Muscle layer of colon (tissue), 2 donors: Measurements from ENCODE around the gene IL16.

Source experiments
- H3K27ac ChIP-seq: one replicate; pipeline ENCODE4 v1.7.0; 2013; ENCODE audit warnings: low read depth, mild to moderate bottlenecking, low read length, moderate library complexity
- H3K27me3 ChIP-seq, 2 donors: one replicate each; pipeline ENCODE4 v1.7.0; 2013; ENCODE audit warnings: low read length in 2 of 2, mild to moderate bottlenecking in 2 of 2; ENCODE audit not compliant: insufficient read depth in 2 of 2, control insufficient read depth in 1 of 2
- H3K36me3 ChIP-seq: one replicate; pipeline ENCODE4 v1.7.0; 2013; ENCODE audit warnings: mild to moderate bottlenecking, low read length; ENCODE audit not compliant: insufficient read depth
- H3K4me1 ChIP-seq: one replicate; pipeline ENCODE4 v1.7.0; 2013; ENCODE audit warnings: mild to moderate bottlenecking, low read length; ENCODE audit not compliant: insufficient read depth
- H3K4me3 ChIP-seq, 2 donors: one replicate each; pipeline ENCODE4 v1.7.0; 2013; ENCODE audit warnings: low read length in 2 of 2, low read depth in 1 of 2, mild to moderate bottlenecking in 1 of 2, moderate library complexity in 1 of 2
- H3K9ac ChIP-seq: one replicate; pipeline ENCODE4 v1.7.0; 2013; ENCODE audit warnings: low read length
- H3K9me3 ChIP-seq: one replicate; pipeline ENCODE4 v1.7.0; 2013; ENCODE audit warnings: mild to moderate bottlenecking, low read length
- donor health status: abdominal sarcoma.
- donor health status: Adenocarcinoma of cecum.

IL16 gene

DNA sequence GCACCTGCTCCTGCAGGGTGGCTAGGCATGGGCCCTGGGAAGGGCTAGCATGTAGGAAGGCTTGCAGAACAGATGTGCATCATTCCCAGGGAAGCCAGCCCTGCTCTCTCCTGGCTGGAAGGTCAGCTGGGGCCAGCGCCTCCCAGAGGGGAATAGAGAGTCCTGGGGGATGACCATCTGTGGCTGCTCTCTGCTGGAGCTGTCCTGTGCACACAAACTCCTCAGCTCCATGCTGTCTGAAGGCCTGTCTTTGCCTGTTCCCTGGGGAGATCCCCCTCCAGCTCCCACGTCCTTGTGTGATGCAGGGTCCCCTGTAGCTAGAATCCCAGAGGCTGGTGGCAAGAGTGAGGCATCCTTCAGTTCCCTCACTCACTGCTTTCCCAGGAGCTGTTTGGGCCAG is 19.3 kb downstream of the IL16 start:
- Histone ChIP-seq H3K4me1 (no peaks in the 10 kb centered on the region), H3K9ac (no peak overlapping the region), H3K27me3 (no peaks in the 10 kb centered on the region), H3K9me3 (peaks cover 8% of the 10 kb centered on the region), H3K36me3 (no peaks in the 10 kb centered on the region), H3K27ac (no peak overlapping the region), H3K4me3 (no peak overlapping the region)

DNA sequence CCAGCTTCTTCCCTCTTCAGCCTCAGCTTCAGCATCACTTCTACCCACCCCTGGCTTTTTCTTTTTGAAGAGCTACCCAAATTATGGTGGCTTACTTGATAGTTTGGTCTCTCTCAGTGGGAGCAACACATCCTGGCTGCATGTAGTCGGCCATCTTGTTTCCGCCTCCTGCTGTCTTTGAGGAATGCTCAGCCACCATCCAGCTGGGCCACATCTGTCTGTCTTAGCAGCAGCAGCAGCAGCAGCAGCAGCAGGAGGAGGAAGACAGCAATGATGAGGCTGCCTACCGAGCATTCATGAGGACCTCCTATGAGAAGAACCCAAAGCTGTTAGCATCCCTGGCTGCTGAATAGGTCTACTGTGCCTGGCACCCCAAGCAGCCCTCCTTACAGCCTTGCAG is 19.7 kb downstream of the IL16 start:
- Histone ChIP-seq H3K4me1 (no peaks in the 10 kb centered on the region), H3K27ac (no peak overlapping the region), H3K27me3 (no peaks in the 10 kb centered on the region)

DNA sequence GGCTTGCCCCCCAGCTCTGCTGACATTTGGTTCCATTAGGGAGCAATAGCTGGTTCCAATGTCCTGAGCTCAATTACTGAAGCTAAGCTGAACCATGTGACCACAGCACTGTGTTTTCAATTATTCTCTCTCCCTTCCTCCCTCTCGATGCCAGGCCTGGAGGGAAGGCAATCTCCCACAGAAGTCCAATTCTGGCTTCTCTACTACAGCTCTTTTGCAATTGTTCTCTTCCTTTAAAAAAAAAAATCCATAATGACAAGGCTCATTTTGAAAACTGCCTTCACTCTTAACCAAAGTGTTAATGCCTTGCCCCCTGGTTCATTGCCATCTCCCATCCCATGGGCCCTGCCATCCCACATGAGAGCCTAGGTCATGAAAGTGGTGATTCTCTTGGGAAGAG is 24.8 kb downstream of the IL16 start:
- Histone ChIP-seq H3K4me1 (no peaks in the 10 kb centered on the region), H3K4me3 (no peak overlapping the region), H3K27ac (no peak overlapping the region), H3K27me3 (no peaks in the 10 kb centered on the region), H3K9ac (no peak overlapping the region), H3K9me3 (no peaks in the 10 kb centered on the region), H3K36me3 (no peaks in the 10 kb centered on the region)

More for the DNA sequence above, 19.7 kb downstream of the IL16 start:
- Histone ChIP-seq H3K4me3 (no peak overlapping the region), H3K9ac (no peak overlapping the region), H3K36me3 (no peaks in the 10 kb centered on the region), H3K9me3 (peaks cover 8% of the 10 kb centered on the region)

DNA sequence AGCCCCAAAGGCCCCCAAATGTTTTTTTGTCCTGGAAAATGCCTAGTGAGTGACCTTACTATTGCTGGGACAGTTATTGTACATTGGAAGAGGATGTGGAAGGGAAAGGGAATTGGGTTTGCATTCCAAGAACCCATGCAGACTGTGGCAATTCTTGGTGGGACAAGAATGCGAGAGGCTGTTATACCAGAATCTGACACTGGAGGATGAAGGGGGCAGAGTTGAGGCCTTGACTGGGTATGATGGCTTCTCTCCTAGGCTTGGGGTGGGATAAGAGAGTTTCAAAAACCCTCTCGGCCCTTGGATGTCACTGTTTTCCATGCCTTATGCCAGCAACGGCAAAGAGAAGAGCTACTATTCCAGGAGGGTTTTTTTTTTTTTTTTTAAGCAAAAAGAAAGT is 25.3 kb downstream of the IL16 start:
- Histone ChIP-seq H3K9ac (no peak overlapping the region), H3K27ac (no peak overlapping the region), H3K4me3 (no peak overlapping the region), H3K4me1 (no peaks in the 10 kb centered on the region), H3K9me3 (no peaks in the 10 kb centered on the region), H3K36me3 (no peaks in the 10 kb centered on the region), H3K27me3 (no peaks in the 10 kb centered on the region)

DNA sequence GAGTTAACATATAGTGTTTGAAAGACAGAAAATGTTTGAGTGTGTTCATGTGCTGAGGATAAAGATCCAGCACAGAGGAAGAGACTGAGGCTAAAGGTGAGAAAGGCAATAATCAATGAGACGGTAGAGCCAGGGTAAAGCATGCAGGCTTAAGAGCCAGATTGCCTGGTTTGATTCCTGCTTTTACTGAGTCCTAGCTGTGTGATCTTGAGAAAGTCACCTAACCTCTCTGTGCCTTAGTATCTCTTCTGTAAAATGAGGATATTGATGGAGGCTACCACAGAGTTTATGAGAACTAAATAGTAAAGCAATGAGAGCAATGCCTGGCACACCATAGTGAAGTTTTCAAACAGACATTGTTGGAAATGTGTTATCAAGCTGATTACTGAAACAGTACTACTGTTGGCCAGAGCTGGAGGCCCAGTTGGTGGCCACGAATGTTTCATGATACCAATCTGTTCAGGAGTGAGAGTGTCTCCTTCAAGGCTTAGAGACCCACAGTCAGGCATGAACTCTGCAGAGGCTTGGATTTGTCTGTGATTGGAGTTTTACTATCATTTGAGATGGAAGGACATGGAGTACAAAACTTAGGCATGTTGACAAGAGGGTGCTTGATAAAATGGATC is 26.8 kb downstream of the IL16 start:
- H3K4me1 ChIP-seq = no peaks in the 10 kb centered on the region
- H3K4me3 ChIP-seq = no peak overlapping the region
- no peaks in the 10 kb centered on the region for H3K36me3 ChIP-seq
- H3K27ac ChIP-seq = no peak overlapping the region
- H3K9me3 ChIP-seq = no peaks in the 10 kb centered on the region
- no peak overlapping the region for H3K9ac ChIP-seq
- H3K27me3 ChIP-seq = no peaks in the 10 kb centered on the region

DNA sequence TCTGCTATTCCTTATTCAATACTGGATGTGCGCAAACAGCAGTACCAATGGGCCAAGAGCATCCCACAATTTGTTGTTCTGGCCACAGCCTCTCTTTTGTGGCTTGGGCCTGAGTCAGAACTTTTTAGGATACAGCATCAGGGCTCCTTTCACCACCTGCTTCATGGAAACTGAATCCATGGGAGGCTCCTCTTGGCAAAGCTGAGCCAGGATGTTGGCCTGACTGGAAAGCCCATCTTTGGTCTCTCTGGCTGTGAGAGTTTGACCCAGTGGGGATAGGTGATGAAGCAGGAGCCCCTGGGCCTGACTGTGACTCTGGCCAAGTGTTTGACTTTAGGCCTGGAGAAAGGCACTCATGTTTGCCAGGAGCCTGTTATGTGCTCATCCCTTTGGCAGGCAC is 27.6 kb downstream of the IL16 start:
- H3K4me1 ChIP-seq = no peaks in the 10 kb centered on the region
- H3K27me3 ChIP-seq = no peaks in the 10 kb centered on the region
- H3K27ac ChIP-seq = no peak overlapping the region

DNA sequence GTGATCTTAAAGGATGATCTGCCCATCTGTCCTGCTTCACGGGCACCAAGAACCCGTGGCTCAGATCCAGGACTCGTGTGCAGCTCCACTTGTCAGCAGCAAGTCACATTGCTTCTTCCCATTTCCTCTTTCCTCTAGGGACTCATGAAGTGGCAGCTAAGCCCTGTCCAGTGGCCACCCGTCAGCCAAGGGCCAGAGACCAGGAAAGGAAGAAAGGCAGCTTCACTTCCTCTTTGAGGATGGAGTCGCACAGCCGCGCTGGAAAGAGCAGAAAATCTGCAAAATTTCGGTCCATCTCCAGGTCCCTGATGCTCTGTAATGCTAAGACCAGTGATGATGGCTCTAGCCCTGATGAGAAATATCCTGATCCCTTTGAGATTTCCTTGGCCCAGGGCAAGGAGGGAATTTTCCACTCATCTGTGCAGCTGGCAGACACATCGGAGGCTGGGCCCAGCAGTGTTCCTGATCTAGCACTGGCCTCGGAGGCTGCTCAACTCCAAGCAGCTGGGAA is 28.5 kb downstream of the IL16 start:
- Histone ChIP-seq H3K36me3 (no peaks in the 10 kb centered on the region), H3K9ac (no peak overlapping the region), H3K27me3 (no peaks in the 10 kb centered on the region), H3K27ac (peak overlapping the region; percentile 44), H3K4me1 (peaks cover 4% of the 10 kb centered on the region), H3K4me3 (no peak overlapping the region), H3K9me3 (no peaks in the 10 kb centered on the region)

More for the DNA sequence above, 27.6 kb downstream of the IL16 start:
- no peak overlapping the region for H3K9ac ChIP-seq
- no peak overlapping the region for H3K4me3 ChIP-seq
- H3K9me3 ChIP-seq = no peaks in the 10 kb centered on the region
- H3K36me3 ChIP-seq = no peaks in the 10 kb centered on the region

DNA sequence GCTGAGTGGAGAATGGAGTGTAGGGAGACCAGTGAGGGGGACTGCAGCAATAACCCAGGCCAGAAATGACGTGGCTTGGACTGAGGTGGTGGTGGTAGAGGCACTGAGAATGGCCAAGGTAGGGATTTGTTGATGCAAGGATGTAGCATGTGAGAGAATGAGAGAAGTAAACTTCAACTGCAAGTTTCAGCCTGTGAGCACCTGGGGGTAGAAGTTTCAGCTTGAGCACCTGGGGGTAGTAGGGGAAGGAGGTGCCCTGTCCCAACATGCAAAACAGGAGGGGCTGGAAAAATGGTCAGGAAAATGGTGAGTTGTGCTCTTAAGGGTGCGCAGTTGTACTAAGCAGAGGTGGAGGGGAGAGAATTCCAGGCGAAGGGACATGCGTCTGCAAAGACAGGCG is 31.0 kb downstream of the IL16 start:
- Histone ChIP-seq H3K27ac (no peak overlapping the region), H3K9me3 (no peaks in the 10 kb centered on the region), H3K4me3 (no peak overlapping the region)

DNA sequence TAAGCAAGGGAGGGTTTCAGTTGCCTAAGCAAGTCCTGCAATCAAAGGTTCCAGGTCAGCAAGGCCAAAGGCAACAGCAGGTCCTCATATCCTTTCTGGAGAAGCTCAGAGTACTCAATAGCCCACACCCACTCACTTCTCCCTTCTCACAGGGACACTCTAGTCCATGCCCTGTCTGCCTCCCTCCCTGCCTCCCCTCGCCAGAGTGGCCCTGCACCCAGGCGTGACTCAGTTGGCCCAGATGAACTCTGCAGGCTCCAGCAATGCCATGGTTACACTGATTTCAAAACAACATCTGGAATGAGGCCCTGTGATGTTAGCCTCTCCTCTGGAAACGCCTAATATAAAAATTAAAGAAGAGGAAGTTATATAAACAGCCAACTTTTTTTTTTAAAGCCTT is 32.9 kb downstream of the IL16 start:
- Histone ChIP-seq H3K4me3 (no peak overlapping the region), H3K36me3 (no peaks in the 10 kb centered on the region), H3K27ac (peak overlapping the region; percentile 20), H3K4me1 (peaks cover 8% of the 10 kb centered on the region), H3K9me3 (no peaks in the 10 kb centered on the region), H3K9ac (no peak overlapping the region), H3K27me3 (no peaks in the 10 kb centered on the region)

More for the DNA sequence above, 31.0 kb downstream of the IL16 start:
- H3K27me3 ChIP-seq = no peaks in the 10 kb centered on the region
- no peaks in the 10 kb centered on the region for H3K36me3 ChIP-seq
- H3K9ac ChIP-seq = no peak overlapping the region
- peaks cover 8% of the 10 kb centered on the region for H3K4me1 ChIP-seq

DNA sequence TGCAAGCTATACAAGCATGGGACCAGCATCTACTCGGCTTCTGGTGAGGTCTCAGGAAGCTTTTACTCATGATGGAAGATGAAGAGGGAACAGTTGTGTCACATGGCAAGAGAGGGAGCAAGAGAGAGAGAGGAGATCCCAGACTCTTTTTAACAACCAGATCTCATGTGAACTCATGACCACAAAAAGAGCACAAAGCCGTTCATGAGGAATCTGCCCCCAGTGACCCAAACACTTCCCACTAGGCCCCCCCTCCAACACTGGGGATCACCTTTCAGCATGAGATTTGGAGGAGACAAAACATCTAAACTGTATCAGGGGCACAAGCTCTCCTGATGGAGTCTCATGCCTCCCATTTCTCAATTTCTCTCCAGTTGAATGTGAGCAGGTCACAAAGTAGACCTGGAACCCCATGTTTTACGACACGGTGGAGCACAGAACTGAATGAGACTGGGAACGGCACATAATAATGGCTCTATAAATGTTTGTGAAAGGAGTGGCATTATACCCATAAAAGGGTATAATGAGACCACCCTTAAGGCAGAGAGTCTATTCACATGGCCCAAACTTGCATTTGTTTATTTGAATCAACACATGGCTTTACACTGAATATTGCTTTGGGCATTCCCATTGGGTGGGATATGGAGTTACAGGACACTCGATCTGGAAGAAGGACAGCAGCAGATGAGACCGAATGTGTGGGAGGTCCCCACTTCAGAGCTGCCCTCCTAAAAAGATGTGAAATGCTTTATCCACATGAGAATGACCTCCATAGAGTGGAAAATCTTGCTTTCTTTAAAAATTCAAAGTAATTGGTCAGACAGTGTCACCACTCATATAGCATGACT is 38.8 kb downstream of the IL16 start:
- H3K9ac ChIP-seq = no peak overlapping the region

DNA sequence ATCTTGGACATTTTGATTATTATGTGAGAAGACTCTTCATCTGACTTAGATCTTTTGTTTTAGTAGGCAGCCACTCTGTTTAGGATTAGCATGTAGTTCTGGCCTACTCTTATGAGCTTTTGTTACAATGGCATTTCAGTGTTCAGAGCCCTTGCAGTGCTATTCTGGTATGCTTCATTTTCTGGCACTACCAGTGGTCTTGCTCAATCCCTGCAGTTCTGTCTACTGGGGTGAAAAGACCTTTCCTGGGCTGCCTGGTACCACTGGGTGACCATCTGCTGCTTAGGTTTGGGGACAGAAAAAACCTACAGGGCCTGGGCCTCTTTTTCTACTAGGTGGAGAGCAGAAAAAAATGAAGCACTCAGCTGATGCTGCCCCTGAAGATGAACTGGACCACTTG is 42.5 kb downstream of the IL16 start:
- Histone ChIP-seq H3K4me1 (no peaks in the 10 kb centered on the region), H3K9ac (no peak overlapping the region), H3K9me3 (peaks cover 3% of the 10 kb centered on the region), H3K27ac (no peak overlapping the region), H3K36me3 (no peaks in the 10 kb centered on the region), H3K4me3 (no peak overlapping the region), H3K27me3 (no peaks in the 10 kb centered on the region)

More for the DNA sequence above, 38.8 kb downstream of the IL16 start:
- Histone ChIP-seq H3K27ac (no peak overlapping the region), H3K4me3 (no peak overlapping the region), H3K4me1 (peaks cover under 1% of the 10 kb centered on the region), H3K9me3 (no peaks in the 10 kb centered on the region), H3K36me3 (no peaks in the 10 kb centered on the region), H3K27me3 (no peaks in the 10 kb centered on the region)
